ENCODE data around the gene TRAM2. TPM values are rescaled to one million over a fixed set of nuclear protein-coding genes. Genes with fewer than 3 reads are reported as not detected.
A peak's percentile ranks its signal among the peaks of the same experiment; 100 is the strongest.

The TRAM2 gene
- total and polyA plus RNA-seq, 9 of the 15 experiments (the other 6 are each of a cell fraction or from before 2014, with no cell fraction given): 2.6 to 13.3 (median 8.9) TPM

DNA sequence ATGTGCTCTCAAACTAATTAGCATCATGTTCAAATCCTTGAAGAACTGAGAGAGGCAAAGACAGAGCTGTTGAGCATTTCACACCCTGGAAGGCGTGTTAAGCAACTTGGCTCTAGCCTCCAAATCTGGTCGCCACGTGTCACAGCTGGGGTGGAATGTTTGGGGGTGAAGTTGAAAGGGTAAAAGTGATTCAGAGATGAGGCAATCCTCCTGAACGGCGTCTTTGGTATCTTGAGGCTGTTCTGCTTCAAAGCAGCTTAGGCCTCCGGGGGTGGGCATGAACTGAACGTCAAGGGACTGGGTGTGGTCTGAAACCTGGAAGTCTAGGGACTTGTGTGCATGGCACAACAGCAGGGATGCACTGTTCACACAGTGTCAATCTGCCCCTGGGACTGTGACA is 62.3 kb downstream of the TRAM2 start (continued):
- TF ChIP-seq, protein P1, sequence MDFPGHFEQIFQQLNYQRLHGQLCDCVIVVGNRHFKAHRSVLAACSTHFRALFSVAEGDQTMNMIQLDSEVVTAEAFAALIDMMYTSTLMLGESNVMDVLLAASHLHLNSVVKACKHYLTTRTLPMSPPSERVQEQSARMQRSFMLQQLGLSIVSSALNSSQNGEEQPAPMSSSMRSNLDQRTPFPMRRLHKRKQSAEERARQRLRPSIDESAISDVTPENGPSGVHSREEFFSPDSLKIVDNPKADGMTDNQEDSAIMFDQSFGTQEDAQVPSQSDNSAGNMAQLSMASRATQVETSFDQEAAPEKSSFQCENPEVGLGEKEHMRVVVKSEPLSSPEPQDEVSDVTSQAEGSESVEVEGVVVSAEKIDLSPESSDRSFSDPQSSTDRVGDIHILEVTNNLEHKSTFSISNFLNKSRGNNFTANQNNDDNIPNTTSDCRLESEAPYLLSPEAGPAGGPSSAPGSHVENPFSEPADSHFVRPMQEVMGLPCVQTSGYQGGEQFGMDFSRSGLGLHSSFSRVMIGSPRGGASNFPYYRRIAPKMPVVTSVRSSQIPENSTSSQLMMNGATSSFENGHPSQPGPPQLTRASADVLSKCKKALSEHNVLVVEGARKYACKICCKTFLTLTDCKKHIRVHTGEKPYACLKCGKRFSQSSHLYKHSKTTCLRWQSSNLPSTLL (IDR thresholded peaks at IDR 0.05): no peak
- TF ChIP-seq NFE2L1 (tag; IDR thresholded peaks at IDR 0.05; ENCODE audit: borderline replicate concordance, low read depth): no peak
- no peak for TF ChIP-seq SMARCA4 (IDR thresholded peaks at IDR 0.05)
- TF ChIP-seq CEBPG (CRISPR knock-in tag; IDR thresholded peaks at IDR 0.05): no peak
- TF ChIP-seq CEBPG (tag; conservative IDR thresholded peaks at IDR 0.05 in 1 of 2, IDR thresholded peaks at IDR 0.05 in 1 of 2): peak in 1 of 2 experiments; percentile 59; a peak in 1 of 4 replicates
- TF ChIP-seq FOXM1 (IDR thresholded peaks at IDR 0.05; ENCODE audit: low read depth): no peak
- no peak for TF ChIP-seq FOXM1 (CRISPR knock-in tag; IDR thresholded peaks at IDR 0.05; ENCODE audit: low read depth)
- TF ChIP-seq ETV1 (tag; conservative IDR thresholded peaks at IDR 0.05; ENCODE audit: low read depth): no peak
- TF ChIP-seq, protein P2, sequence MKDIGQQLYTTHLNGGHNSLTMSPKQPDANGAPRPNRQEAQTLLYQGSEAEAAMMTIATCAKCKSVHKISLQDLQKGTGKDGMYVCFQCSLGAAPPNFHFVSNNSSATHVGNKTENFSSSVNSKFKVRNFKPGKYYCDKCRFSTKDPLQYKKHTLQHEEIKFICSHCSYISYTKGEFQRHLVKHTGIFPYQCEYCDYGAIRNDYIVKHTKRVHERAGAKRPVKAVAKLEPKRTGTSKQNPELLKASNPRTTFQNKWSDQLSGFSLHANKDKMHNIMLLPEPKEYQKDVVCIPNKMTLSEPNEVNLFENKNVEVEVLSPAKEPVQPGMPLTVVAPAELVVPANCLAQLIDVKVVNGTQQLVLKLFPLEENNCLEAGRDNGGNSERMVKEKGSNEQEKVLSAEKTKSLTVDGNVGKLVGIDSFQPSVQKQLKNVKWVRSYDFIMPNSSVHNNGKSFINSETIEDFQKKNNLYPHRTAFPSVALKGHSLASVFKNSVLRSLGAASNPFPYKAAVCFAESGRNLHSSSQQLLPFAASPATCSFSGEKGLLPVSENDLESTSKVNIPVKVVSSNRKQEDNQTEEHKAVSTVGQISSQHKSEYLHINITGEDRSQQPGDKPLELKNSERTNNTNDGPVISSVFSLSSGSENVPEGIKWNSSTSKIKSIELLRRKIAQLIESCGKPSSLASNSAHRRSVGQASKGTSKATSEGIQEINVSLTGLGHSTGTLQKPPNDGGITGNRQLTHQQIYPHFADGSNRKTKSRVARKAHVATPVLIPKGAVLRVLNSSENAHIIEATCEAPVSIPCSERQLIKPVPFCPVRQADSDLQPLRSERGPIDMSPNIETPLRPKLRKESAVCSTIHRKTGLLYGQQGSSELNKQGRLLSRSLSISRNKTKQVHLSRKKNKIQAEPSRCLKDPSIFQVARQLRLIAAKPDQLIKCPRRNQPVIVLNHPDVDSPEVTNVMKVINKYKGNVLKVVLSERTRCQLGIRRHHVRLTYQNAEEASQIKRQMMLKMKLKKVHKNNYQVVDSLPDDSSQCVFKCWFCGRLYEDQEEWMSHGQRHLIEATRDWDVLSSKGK (CRISPR knock-in tag; IDR thresholded peaks at IDR 0.05): no peak
- TF ChIP-seq CSDE1 (IDR thresholded peaks at IDR 0.05): no peak
- TF ChIP-seq CEBPB (tag; IDR thresholded peaks at IDR 0.05): peak; percentile 34
